Type B pancreatic cell (in vitro differentiated cells): Measurements from ENCODE around the gene DACT1. TPM values are rescaled to one million over a fixed set of nuclear protein-coding genes. Genes with fewer than 3 reads are reported as not detected.
A peak's percentile ranks its signal among the peaks of the same experiment; 100 is the strongest.

Source experiments
- DNase-seq: peaks from one replicate; pipeline ENCODE4 v3.0.0; 2021; ENCODE audit warnings: mixed read lengths; ENCODE audit not compliant: unreplicated experiment; ENCODE audit errors: extremely low spot score
- H3K27ac Mint-ChIP-seq: 2 replicates; pipeline ENCODE4 v1.8.0; 2021; ENCODE audit warnings: mild to moderate bottlenecking, mixed read lengths
- H3K27me3 Mint-ChIP-seq: 2 replicates; pipeline ENCODE4 v1.8.0; 2021; ENCODE audit warnings: mixed read lengths
- H3K36me3 Mint-ChIP-seq: 2 replicates; pipeline ENCODE4 v1.8.0; 2021; ENCODE audit warnings: mixed read lengths
- H3K4me1 Mint-ChIP-seq: one replicate; pipeline ENCODE4 v1.8.0; 2021; ENCODE audit warnings: mixed read lengths; ENCODE audit not compliant: unreplicated experiment
- H3K4me3 Mint-ChIP-seq: 2 replicates; pipeline ENCODE4 v1.8.0; 2021; ENCODE audit warnings: mild to moderate bottlenecking, mixed read lengths
- H3K9me3 Mint-ChIP-seq: 2 replicates; pipeline ENCODE4 v1.8.0; 2021; ENCODE audit warnings: mixed read lengths
- total RNA-seq: library from RNA; stranded (reverse); gene quantifications from 2 replicates; pipeline ENCODE4 v1.2.1, GENCODE V29; 2021; ENCODE audit warnings: low replicate concordance
- TF ChIP-seq, protein P1 (sequence below): fragments of 200-600 bp; sonication (generic); conservative IDR thresholded peaks from 2 replicates; pipeline ENCODE4 v1.5.0; 2021; ENCODE audit warnings: antibody characterized with exemption, mild to moderate bottlenecking

The DACT1 gene
- total RNA-seq, 1 donor from 2014 or later: 29.7 TPM

DNA sequence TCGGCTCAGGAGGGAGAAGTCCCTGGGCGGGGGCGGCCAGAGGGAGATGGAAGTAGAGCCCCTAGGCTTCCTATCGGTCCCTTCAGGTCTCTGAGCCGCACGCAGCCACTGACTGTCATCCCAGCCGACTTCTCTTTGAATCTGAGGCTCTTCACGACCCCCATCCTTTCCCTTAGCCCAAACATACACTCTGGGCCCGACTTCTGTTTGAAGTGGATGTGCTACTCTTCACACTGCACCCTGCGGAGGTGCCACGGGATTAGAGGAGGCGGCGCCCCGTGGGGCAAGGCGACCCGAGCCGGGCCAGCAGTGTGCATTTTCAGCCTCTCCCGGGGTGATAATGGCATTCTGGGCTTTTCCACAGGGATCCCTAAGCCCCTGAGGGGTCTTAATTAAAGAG, 6.0 kb upstream of the DACT1 start:
- H3K4me3 Mint-ChIP-seq: no peak overlapping the region
- no peak overlapping the region for H3K27ac Mint-ChIP-seq
- H3K27me3 Mint-ChIP-seq: peaks cover 54% of the 10 kb centered on the region
- no peaks in the 10 kb centered on the region for H3K36me3 Mint-ChIP-seq
- TF ChIP-seq, protein P1, sequence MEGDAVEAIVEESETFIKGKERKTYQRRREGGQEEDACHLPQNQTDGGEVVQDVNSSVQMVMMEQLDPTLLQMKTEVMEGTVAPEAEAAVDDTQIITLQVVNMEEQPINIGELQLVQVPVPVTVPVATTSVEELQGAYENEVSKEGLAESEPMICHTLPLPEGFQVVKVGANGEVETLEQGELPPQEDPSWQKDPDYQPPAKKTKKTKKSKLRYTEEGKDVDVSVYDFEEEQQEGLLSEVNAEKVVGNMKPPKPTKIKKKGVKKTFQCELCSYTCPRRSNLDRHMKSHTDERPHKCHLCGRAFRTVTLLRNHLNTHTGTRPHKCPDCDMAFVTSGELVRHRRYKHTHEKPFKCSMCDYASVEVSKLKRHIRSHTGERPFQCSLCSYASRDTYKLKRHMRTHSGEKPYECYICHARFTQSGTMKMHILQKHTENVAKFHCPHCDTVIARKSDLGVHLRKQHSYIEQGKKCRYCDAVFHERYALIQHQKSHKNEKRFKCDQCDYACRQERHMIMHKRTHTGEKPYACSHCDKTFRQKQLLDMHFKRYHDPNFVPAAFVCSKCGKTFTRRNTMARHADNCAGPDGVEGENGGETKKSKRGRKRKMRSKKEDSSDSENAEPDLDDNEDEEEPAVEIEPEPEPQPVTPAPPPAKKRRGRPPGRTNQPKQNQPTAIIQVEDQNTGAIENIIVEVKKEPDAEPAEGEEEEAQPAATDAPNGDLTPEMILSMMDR: no peak
- DNase-seq: no peak
- H3K4me1 Mint-ChIP-seq: peaks cover 39% of the 10 kb centered on the region
- no peaks in the 10 kb centered on the region for H3K9me3 Mint-ChIP-seq

DNA sequence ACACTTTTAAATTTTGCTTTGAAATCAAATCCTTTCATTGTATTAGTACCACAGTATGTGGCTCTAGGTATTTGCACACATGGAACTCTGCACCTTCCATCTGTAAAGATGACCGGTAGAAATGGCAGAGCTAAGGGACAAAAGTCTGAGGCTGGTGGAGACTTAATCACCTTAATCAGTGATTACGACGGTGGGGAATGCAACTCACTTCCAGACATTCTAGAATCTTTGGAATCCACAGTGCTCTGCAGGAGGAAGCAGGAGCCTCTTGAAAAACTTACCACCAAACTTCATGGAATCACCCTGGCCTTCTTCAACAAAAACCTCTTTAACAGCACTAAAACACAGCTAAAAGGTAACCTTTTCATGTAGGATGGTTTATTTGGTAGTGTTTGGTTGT, 3.9 kb upstream of the DACT1 start:
- Mint-ChIP-seq H3K27ac (no peak overlapping the region), H3K36me3 (no peaks in the 10 kb centered on the region), H3K9me3 (no peaks in the 10 kb centered on the region), H3K27me3 (peaks cover 61% of the 10 kb centered on the region), H3K4me3 (no peak overlapping the region), H3K4me1 (peaks cover 36% of the 10 kb centered on the region)
- TF ChIP-seq, protein P1: no peak
- DNase-seq: no peak

DNA sequence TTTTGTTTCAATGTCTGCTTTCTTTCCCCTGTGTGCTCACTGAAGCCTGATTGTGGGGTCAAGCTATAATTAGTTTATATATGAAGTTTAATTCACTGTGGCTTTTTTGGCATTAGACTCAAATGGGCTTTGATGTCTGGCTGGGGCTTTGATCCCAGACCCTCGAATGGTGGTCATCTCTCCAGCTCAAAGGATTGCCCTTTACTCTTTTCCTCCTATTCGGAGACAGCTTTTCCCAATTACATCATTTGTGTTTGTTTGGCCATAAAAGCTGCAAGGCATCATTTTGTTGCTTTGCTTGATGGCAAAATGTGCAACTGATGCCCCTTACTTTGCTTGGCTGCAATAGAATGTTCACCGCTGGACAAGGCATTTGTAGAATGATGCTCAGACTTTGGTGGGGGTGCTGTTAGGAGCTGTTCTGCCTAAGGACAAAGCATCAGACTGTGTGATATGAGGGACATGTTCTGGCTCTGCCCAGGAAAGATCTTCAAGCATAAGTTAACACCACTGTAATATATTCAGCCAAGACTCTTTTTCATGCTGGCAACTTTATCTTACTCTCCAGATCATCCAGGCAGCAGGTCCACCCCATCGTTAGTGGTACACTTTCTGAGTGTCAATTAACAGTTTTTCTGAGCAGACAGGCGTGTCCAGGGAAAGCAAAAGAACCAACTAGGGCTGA, 3.2 kb upstream of the DACT1 start:
- TF ChIP-seq, protein P1: no peak
- Mint-ChIP-seq H3K36me3 (no peaks in the 10 kb centered on the region), H3K9me3 (no peaks in the 10 kb centered on the region), H3K4me3 (peak overlapping the region; percentile 6), H3K4me1 (peaks cover 36% of the 10 kb centered on the region), H3K27me3 (peaks cover 63% of the 10 kb centered on the region), H3K27ac (no peak overlapping the region)
- DNase-seq: no peak

DNA sequence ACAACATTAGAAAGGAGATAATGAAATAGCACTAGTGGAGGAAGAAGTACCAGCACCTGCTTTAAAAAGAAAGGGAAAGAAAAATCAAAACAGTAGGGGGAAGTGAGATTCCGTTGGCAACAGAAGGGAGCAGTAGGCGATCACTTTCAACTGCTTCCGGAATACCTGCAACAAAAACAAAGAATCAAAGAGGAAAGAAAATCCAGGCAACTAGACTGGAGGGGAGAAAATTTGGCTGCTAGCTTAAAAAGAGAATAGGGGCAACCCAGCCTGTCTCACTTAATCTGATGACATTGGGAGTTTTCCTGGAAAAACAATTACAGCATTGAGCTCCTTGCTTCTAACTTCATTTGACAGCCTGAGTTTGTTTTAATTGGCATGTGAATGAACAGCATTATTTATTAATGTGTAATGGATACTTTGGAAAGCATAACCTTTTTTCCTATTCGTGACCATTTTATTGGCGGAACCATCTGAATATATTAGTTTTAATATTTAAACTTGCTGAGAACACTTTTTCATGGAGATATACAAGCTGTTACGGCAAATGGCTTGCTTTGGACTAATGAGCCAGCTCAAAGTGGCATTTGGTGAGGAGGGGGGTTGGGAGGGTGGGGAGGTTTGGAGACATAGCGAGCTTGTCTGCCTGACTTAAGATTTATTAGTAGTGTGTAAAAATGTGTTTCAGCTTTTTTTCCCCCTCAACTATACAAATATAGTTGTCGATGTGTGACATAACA, 2.5 kb upstream of the DACT1 start:
- Mint-ChIP-seq H3K9me3 (no peaks in the 10 kb centered on the region), H3K27me3 (peaks cover 69% of the 10 kb centered on the region), H3K4me1 (peaks cover 43% of the 10 kb centered on the region), H3K36me3 (no peaks in the 10 kb centered on the region), H3K4me3 (peak overlapping the region; percentile 93), H3K27ac (no peak overlapping the region)
- DNase-seq: no peak
- TF ChIP-seq, protein P1: no peak

DNA sequence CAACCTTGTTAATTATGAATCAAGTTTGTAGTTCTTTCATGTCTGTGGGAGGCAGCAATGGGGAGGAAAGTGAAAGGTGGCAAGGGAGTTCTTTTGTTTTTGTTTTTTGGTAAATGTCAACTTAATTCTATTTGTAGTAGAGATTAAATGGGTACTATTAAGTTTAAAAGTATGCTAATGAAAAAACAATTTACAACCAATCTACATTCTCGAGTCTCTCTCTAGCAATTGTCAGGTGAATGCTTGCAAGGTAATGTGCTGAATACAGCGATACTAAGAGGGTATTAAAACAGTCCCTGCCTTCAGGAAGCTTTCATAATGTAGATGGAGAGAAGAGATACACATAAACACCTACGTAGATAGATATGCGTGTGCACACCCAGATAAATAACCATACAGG, 1.6 kb upstream of the DACT1 start:
- TF ChIP-seq, protein P1: no peak
- DNase-seq: no peak
- Mint-ChIP-seq H3K4me3 (peak overlapping the region; percentile 93), H3K36me3 (peaks cover 6% of the 10 kb centered on the region), H3K27me3 (peaks cover 66% of the 10 kb centered on the region), H3K9me3 (no peaks in the 10 kb centered on the region), H3K27ac (peak overlapping the region; percentile 17), H3K4me1 (peaks cover 51% of the 10 kb centered on the region)
